ENCODE measurements around the gene FOCAD.

GRCh38 chr9:20770947-20771346, 86.9 kb downstream of the FOCAD start:
- TF ChIP-seq EZH2 (IDR thresholded peaks at IDR 0.05; ENCODE audit: insufficient read depth, poor library complexity, severe bottlenecking) = no peak
- no peak for TF ChIP-seq EZH2phosphoT487 (IDR thresholded peaks at IDR 0.05; ENCODE audit: insufficient read depth, low read depth)

All from GM23248 (cell line).